SK-N-SH treated with all-trans-retinoic acid at 6 μM for 48 hours (cell line): ENCODE data around the gene OLFML2B.

Experiments
- ATAC-seq: fragments of 200-7000 bp; cut with Tn5 transposase; 3 replicates; pipeline ENCODE4 v1.9.1; 2020; ENCODE audit warnings: mild to moderate bottlenecking, moderate library complexity
- ARNTL ChIP-seq: fragments of 450-650 bp; formaldehyde crosslinking; IDR thresholded peaks from 2 replicates; pipeline ENCODE4 v1.5.0; 2020; ENCODE audit warnings: low read depth, mild to moderate bottlenecking, moderate library complexity, borderline replicate concordance
- BACH2 ChIP-seq: fragments of 250-450 bp; sonication (Bioruptor Pico); IDR thresholded peaks from 2 replicates; pipeline ENCODE4 v1.9.0; 2021; ENCODE audit warnings: mild to moderate bottlenecking, borderline replicate concordance
- CREB5 ChIP-seq: fragments of 250-450 bp; sonication (Bioruptor Pico); IDR thresholded peaks from 2 replicates; pipeline ENCODE4 v1.5.1; 2020; ENCODE audit warnings: low read depth, mild to moderate bottlenecking, moderate library complexity
- CSDC2 ChIP-seq: fragments of 250-450 bp; sonication (Bioruptor Pico); IDR thresholded peaks from 2 replicates; pipeline ENCODE4 v1.5.0; 2020; ENCODE audit warnings: mild to moderate bottlenecking, moderate library complexity
- ESRRG ChIP-seq: fragments of 250-450 bp; sonication (Bioruptor Pico); IDR thresholded peaks from 2 replicates; pipeline ENCODE4 v1.6.1; 2021; ENCODE audit warnings: mild to moderate bottlenecking
- GLIS3 ChIP-seq: fragments of 250-450 bp; sonication (Bioruptor Pico); IDR thresholded peaks from 2 replicates; pipeline ENCODE4 v1.5.0; 2020; ENCODE audit warnings: mild to moderate bottlenecking, moderate library complexity
- ISL1 ChIP-seq: fragments of 250-450 bp; sonication (Bioruptor Pico); IDR thresholded peaks from 2 replicates; pipeline ENCODE4 v2.1.2; 2022; ENCODE audit warnings: mild to moderate bottlenecking, moderate library complexity
- OSR1 ChIP-seq: fragments of 250-450 bp; sonication (Bioruptor Pico); IDR thresholded peaks from 2 replicates; pipeline ENCODE4 v1.8.0; 2022; ENCODE audit warnings: moderate library complexity, mild to moderate bottlenecking, inconsistent platforms
- PPARA ChIP-seq: fragments of 250-450 bp; sonication (Bioruptor Pico); IDR thresholded peaks from 2 replicates; pipeline ENCODE4 v1.5.0; 2020; ENCODE audit warnings: mild to moderate bottlenecking, borderline replicate concordance
- RARB ChIP-seq: fragments of 250-450 bp; sonication (Bioruptor Pico); IDR thresholded peaks from 2 replicates; pipeline ENCODE4 v1.8.0; 2021; ENCODE audit warnings: mild to moderate bottlenecking, moderate library complexity
- SNAI2 ChIP-seq: fragments of 250-450 bp; sonication (Bioruptor Pico); IDR thresholded peaks from 2 replicates; pipeline ENCODE4 v1.5.0; 2020; ENCODE audit warnings: mild to moderate bottlenecking, moderate library complexity
- TCF4 ChIP-seq: fragments of 250-450 bp; sonication (Bioruptor Pico); IDR thresholded peaks from 2 replicates; pipeline ENCODE4 v1.8.0; 2021; ENCODE audit warnings: mild to moderate bottlenecking, moderate library complexity, borderline replicate concordance
- TOX ChIP-seq: fragments of 250-450 bp; sonication (Bioruptor Pico); IDR thresholded peaks from 2 replicates; pipeline ENCODE4 v1.8.0; 2021; ENCODE audit warnings: mild to moderate bottlenecking, moderate library complexity, borderline replicate concordance
- ZC3H10 ChIP-seq: fragments of 250-450 bp; sonication (Bioruptor Pico); IDR thresholded peaks from 2 replicates; pipeline ENCODE4 v1.5.1; 2021; ENCODE audit warnings: mild to moderate bottlenecking, moderate library complexity
- ZFP3 ChIP-seq: fragments of 250-450 bp; sonication (Bioruptor Pico); IDR thresholded peaks from 2 replicates; pipeline ENCODE4 v1.5.0; 2020; ENCODE audit warnings: mild to moderate bottlenecking, moderate library complexity
- ZFP30 ChIP-seq: fragments of 450-650 bp; formaldehyde crosslinking; IDR thresholded peaks from 2 replicates; pipeline ENCODE4 v1.5.0; 2022; ENCODE audit warnings: mild to moderate bottlenecking, moderate library complexity
- ZNF565 ChIP-seq: fragments of 450-650 bp; formaldehyde crosslinking; conservative IDR thresholded peaks from 2 replicates; pipeline ENCODE4 v1.5.0; 2020; ENCODE audit warnings: low read depth, mild to moderate bottlenecking, moderate library complexity
- ZNF70 ChIP-seq: fragments of 450-650 bp; formaldehyde crosslinking; IDR thresholded peaks from 2 replicates; pipeline ENCODE4 v1.5.0; 2020; ENCODE audit warnings: mild to moderate bottlenecking, moderate library complexity
- ZNF8 ChIP-seq: fragments of 450-650 bp; formaldehyde crosslinking; IDR thresholded peaks from 2 replicates; pipeline ENCODE4 v1.5.0; 2020; ENCODE audit warnings: mild to moderate bottlenecking, moderate library complexity
- TF ChIP-seq, protein P1 (sequence below): fragments of 250-450 bp; sonication (Bioruptor Pico); IDR thresholded peaks from 2 replicates; pipeline ENCODE4 v1.8.0; 2020; ENCODE audit warnings: mild to moderate bottlenecking, moderate library complexity, borderline replicate concordance
- TF ChIP-seq, protein P2 (sequence below): fragments of 250-450 bp; sonication (Bioruptor Pico); IDR thresholded peaks from 2 replicates; pipeline ENCODE4 v1.8.0; 2021; ENCODE audit warnings: low read depth, mild to moderate bottlenecking, moderate library complexity, borderline replicate concordance
- TF ChIP-seq, protein P3 (sequence below): fragments of 250-450 bp; sonication (Bioruptor Pico); IDR thresholded peaks from 2 replicates; pipeline ENCODE4 v1.5.1; 2021; ENCODE audit warnings: mild to moderate bottlenecking, moderate library complexity
- TF ChIP-seq, protein P4 (sequence below): fragments of 250-450 bp; sonication (Bioruptor Pico); IDR thresholded peaks from 2 replicates; pipeline ENCODE4 v1.5.0; 2020; ENCODE audit warnings: mild to moderate bottlenecking, moderate library complexity

OLFML2B gene

DNA sequence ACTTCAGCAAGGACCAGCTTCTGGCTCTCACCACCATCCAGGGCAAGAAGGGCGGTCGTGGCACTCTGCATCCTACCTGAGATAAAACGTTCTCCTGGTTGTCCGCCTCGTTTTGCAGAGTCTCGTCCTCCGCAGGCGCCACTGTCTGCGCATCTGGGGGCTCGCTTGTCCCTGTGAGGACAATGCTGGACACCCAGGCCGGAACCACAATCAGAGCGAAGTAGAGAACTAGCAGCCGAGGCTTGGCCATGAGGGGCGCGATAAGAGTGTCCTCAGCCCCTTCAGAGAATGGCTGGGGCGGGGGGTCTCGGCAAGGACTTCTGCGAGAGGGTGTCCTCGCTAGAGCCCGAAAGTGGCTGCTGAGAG lies 505 bp downstream of the OLFML2B start (continued):
- TF ChIP-seq, protein P1, sequence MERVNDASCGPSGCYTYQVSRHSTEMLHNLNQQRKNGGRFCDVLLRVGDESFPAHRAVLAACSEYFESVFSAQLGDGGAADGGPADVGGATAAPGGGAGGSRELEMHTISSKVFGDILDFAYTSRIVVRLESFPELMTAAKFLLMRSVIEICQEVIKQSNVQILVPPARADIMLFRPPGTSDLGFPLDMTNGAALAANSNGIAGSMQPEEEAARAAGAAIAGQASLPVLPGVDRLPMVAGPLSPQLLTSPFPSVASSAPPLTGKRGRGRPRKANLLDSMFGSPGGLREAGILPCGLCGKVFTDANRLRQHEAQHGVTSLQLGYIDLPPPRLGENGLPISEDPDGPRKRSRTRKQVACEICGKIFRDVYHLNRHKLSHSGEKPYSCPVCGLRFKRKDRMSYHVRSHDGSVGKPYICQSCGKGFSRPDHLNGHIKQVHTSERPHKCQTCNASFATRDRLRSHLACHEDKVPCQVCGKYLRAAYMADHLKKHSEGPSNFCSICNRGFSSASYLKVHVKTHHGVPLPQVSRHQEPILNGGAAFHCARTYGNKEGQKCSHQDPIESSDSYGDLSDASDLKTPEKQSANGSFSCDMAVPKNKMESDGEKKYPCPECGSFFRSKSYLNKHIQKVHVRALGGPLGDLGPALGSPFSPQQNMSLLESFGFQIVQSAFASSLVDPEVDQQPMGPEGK (CRISPR knock-in tag), result no peak
- no peak for TF ChIP-seq TCF4 (CRISPR knock-in tag)
- no peak for TF ChIP-seq ZFP3 (CRISPR knock-in tag)
- no peak for TF ChIP-seq ZNF8
- TF ChIP-seq GLIS3 (CRISPR knock-in tag), result no peak
- no peak for TF ChIP-seq OSR1 (CRISPR knock-in tag)
- TF ChIP-seq BACH2 (CRISPR knock-in tag), result no peak
- no peak for TF ChIP-seq PPARA (CRISPR knock-in tag)

GRCh38 chr1:162022626-162023025 lies 1.0 kb downstream of the OLFML2B start:
- no peak for ATAC-seq
- TF ChIP-seq PPARA (CRISPR knock-in tag) (no peak), TCF4 (CRISPR knock-in tag) (no peak), SNAI2 (no peak), ZNF8 (no peak), ARNTL (CRISPR knock-in tag) (no peak), ZNF70 (CRISPR knock-in tag) (no peak), ZNF565 (no peak), ZFP30 (no peak), TOX (CRISPR knock-in tag) (no peak), ISL1 (no peak), OSR1 (CRISPR knock-in tag) (no peak), CREB5 (CRISPR knock-in tag) (no peak), RARB (CRISPR knock-in tag) (no peak), CSDC2 (no peak)
- TF ChIP-seq, protein P1 (CRISPR knock-in tag), result no peak
- TF ChIP-seq, protein P2, sequence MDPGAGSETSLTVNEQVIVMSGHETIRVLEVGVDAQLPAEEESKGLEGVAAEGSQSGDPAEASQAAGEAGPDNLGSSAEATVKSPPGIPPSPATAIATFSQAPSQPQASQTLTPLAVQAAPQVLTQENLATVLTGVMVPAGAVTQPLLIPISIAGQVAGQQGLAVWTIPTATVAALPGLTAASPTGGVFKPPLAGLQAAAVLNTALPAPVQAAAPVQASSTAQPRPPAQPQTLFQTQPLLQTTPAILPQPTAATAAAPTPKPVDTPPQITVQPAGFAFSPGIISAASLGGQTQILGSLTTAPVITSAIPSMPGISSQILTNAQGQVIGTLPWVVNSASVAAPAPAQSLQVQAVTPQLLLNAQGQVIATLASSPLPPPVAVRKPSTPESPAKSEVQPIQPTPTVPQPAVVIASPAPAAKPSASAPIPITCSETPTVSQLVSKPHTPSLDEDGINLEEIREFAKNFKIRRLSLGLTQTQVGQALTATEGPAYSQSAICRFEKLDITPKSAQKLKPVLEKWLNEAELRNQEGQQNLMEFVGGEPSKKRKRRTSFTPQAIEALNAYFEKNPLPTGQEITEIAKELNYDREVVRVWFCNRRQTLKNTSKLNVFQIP (CRISPR knock-in tag), result no peak

- TF ChIP-seq ESRRG (CRISPR knock-in tag) (no peak), ZFP30 (no peak), PPARA (CRISPR knock-in tag) (no peak), CSDC2 (no peak), SNAI2 (no peak), BACH2 (CRISPR knock-in tag) (no peak), CREB5 (CRISPR knock-in tag) (no peak), ISL1 (no peak), GLIS3 (CRISPR knock-in tag) (no peak), ZNF70 (CRISPR knock-in tag) (no peak), TOX (CRISPR knock-in tag) (no peak), RARB (CRISPR knock-in tag) (no peak), ZNF565 (no peak), OSR1 (CRISPR knock-in tag) (no peak), ZFP3 (CRISPR knock-in tag) (no peak), ZC3H10 (CRISPR knock-in tag) (no peak)
- TF ChIP-seq, protein P3, sequence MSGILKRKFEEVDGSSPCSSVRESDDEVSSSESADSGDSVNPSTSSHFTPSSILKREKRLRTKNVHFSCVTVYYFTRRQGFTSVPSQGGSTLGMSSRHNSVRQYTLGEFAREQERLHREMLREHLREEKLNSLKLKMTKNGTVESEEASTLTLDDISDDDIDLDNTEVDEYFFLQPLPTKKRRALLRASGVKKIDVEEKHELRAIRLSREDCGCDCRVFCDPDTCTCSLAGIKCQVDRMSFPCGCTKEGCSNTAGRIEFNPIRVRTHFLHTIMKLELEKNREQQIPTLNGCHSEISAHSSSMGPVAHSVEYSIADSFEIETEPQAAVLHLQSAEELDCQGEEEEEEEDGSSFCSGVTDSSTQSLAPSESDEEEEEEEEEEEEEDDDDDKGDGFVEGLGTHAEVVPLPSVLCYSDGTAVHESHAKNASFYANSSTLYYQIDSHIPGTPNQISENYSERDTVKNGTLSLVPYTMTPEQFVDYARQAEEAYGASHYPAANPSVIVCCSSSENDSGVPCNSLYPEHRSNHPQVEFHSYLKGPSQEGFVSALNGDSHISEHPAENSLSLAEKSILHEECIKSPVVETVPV (CRISPR knock-in tag), result no peak
- TF ChIP-seq, protein P1 (CRISPR knock-in tag), result no peak
- TF ChIP-seq, protein P4, sequence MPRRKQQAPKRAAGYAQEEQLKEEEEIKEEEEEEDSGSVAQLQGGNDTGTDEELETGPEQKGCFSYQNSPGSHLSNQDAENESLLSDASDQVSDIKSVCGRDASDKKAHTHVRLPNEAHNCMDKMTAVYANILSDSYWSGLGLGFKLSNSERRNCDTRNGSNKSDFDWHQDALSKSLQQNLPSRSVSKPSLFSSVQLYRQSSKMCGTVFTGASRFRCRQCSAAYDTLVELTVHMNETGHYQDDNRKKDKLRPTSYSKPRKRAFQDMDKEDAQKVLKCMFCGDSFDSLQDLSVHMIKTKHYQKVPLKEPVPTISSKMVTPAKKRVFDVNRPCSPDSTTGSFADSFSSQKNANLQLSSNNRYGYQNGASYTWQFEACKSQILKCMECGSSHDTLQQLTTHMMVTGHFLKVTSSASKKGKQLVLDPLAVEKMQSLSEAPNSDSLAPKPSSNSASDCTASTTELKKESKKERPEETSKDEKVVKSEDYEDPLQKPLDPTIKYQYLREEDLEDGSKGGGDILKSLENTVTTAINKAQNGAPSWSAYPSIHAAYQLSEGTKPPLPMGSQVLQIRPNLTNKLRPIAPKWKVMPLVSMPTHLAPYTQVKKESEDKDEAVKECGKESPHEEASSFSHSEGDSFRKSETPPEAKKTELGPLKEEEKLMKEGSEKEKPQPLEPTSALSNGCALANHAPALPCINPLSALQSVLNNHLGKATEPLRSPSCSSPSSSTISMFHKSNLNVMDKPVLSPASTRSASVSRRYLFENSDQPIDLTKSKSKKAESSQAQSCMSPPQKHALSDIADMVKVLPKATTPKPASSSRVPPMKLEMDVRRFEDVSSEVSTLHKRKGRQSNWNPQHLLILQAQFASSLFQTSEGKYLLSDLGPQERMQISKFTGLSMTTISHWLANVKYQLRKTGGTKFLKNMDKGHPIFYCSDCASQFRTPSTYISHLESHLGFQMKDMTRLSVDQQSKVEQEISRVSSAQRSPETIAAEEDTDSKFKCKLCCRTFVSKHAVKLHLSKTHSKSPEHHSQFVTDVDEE, result no peak
- ATAC-seq, result no peak
Measured at GRCh38 chr1:162021124-162021523, 2.5 kb downstream of the OLFML2B start.
